Keratinocyte (primary cell): ENCODE results near the gene EMILIN1. TPM values are rescaled to one million over a fixed set of nuclear protein-coding genes. Genes with fewer than 3 reads are reported as not detected.
A peak's percentile ranks its signal among the peaks of the same experiment; 100 is the strongest.

Experiments
- DNase-seq: peaks from one replicate; pipeline ENCODE4 v3.0.0-alpha.2; 2011; ENCODE audit warnings: low read depth, missing footprints, low spot score
- FAIRE-seq: peaks from 2 replicates; lab custom pipeline; 2011; peaks lifted over from hg19 to GRCh38; lab: Jason Lieb, UNC
- H2AFZ ChIP-seq: 2 replicates; pipeline ENCODE4 v1.6.0; 2012; ENCODE audit warnings: low read length, control low read depth, inconsistent platforms; ENCODE audit not compliant: control insufficient read depth
- H3K27ac ChIP-seq: 2 replicates; pipeline ENCODE4 v1.5.1; 2011; ENCODE audit warnings: low read length; ENCODE audit not compliant: control insufficient read depth, insufficient read depth
- H3K27me3 ChIP-seq: 3 replicates; pipeline ENCODE4 v1.6.0; 2011; ENCODE audit warnings: low read length; ENCODE audit not compliant: control insufficient read depth, insufficient read depth; ENCODE audit errors: extremely low read depth
- H3K36me3 ChIP-seq, 2 experiments: 2 replicates in 1 of 2; 3 replicates in 1 of 2; pipeline ENCODE4 v1.5.1; 2011; ENCODE audit warnings: low read length in 2 of 2, mild to moderate bottlenecking in 1 of 2; ENCODE audit not compliant: control insufficient read depth in 2 of 2, insufficient read depth in 2 of 2; ENCODE audit errors: extremely low read depth in 1 of 2
- H3K4me1 ChIP-seq: 3 replicates; pipeline ENCODE4 v1.5.1; 2011; ENCODE audit warnings: low read length; ENCODE audit not compliant: control insufficient read depth, insufficient read depth; ENCODE audit errors: extremely low read depth
- H3K4me2 ChIP-seq: 3 replicates; pipeline ENCODE4 v1.6.0; 2011; ENCODE audit warnings: low read depth, low read length; ENCODE audit not compliant: control insufficient read depth, insufficient read depth; ENCODE audit errors: extremely low read depth
- H3K4me3 ChIP-seq, 3 experiments: fragments of 200-600 bp in 1 of 3; sonication (generic) in 1 of 3; 2 replicates in 2 of 3; 3 replicates in 1 of 3; pipeline ENCODE4 v1.5.1; 2011 to 2016; ENCODE audit warnings: low read length in 3 of 3, mild to moderate bottlenecking in 3 of 3, control low read depth in 2 of 3, inconsistent platforms in 1 of 3, low read depth in 1 of 3, mixed read lengths in 1 of 3, mixed run types in 1 of 3, moderate library complexity in 1 of 3; ENCODE audit not compliant: control insufficient read depth in 2 of 3, insufficient read depth in 2 of 3; ENCODE audit errors: extremely low read depth in 1 of 3
- H3K79me2 ChIP-seq: 2 replicates; pipeline ENCODE4 v1.6.0; 2012; ENCODE audit warnings: low read length; ENCODE audit not compliant: control insufficient read depth, insufficient read depth
- H3K9ac ChIP-seq: 3 replicates; pipeline ENCODE4 v1.6.0; 2011; ENCODE audit warnings: low read length; ENCODE audit not compliant: control insufficient read depth, insufficient read depth; ENCODE audit errors: extremely low read depth
- H3K9me1 ChIP-seq: 3 replicates; pipeline ENCODE4 v1.6.0; 2011; ENCODE audit warnings: low read length; ENCODE audit not compliant: control insufficient read depth, insufficient read depth; ENCODE audit errors: extremely low read depth
- H3K9me3 ChIP-seq: 2 replicates; pipeline ENCODE4 v1.5.1; 2012; ENCODE audit warnings: low read depth, low read length; ENCODE audit not compliant: control insufficient read depth
- H4K20me1 ChIP-seq: 3 replicates; pipeline ENCODE4 v1.6.0; 2011; ENCODE audit warnings: low read length; ENCODE audit not compliant: control insufficient read depth, insufficient read depth; ENCODE audit errors: extremely low read depth
- EZH2 ChIP-seq: IDR thresholded peaks from one replicate; pipeline ENCODE4 v1.6.1; 2012; ENCODE audit warnings: inconsistent platforms, mild to moderate bottlenecking, low read length, moderate library complexity
- dilution Hi-C: fragments of 300-500 bp; cut with MboI; formaldehyde crosslinking; loops from one replicate; pipeline ENCODE4 v1.7.0; 2020; ENCODE audit warnings: low sequenced_read_pairs; ENCODE audit not compliant: extremely low pct_ligation_motif_present
- polyA plus RNA-seq, 5 experiments: library from polyadenylated mRNA; depleted of rRNA in 3 of 5; stranded (reverse) in 3 of 5; stranded (forward) in 1 of 5; unstranded in 1 of 5; fragments of >200 nt; gene quantifications; 1 replicate in 1 of 5; 2 replicates in 3 of 5; 3 replicates in 1 of 5; pipeline versions ENCODE4 v1.2.1 to v1.2.3, GENCODE V29; 2011 to 2012; ENCODE audit warnings: missing spikeins in 2 of 5, low read depth in 1 of 5, low replicate concordance in 1 of 5
- TF ChIP-seq, protein P1 (sequence below), 3 experiments: IDR thresholded peaks in 1 of 3; conservative IDR thresholded peaks in 1 of 3; optimal IDR thresholded peaks in 1 of 3; 2 replicates in 2 of 3; 3 replicates in 1 of 3; pipeline versions ENCODE3 to v1.5.1; 2011; ENCODE audit warnings: low read length in 3 of 3, mild to moderate bottlenecking in 3 of 3, moderate library complexity in 2 of 3, control low read depth in 1 of 3, inconsistent platforms in 1 of 3; ENCODE audit not compliant: insufficient read depth in 2 of 3; ENCODE audit errors: extremely low read depth in 1 of 3

The EMILIN1 gene
- polyA plus RNA-seq, 1 donor (not counting 4 experiments of a cell fraction or from before 2014, with no cell fraction given) = 0.03 TPM

- Histone ChIP-seq H3K9ac (no peak overlapping the region), H3K4me2 (peak overlapping the region; percentile 63), H3K9me1 (no peaks in the 10 kb centered on the region), H3K4me3 (peak overlapping the region in 1 of 3 experiments; percentile 9), H3K36me3 (no peaks in the 10 kb centered on the region), H3K27ac (no peak overlapping the region), H3K9me3 (no peaks in the 10 kb centered on the region), H3K4me1 (peaks cover 4% of the 10 kb centered on the region), H3K79me2 (no peaks in the 10 kb centered on the region), H4K20me1 (peaks cover 4% of the 10 kb centered on the region), H2AFZ (peak overlapping the region; percentile 69), H3K27me3 (no peaks in the 10 kb centered on the region)
- dilution Hi-C loops = no loop called here
- TF ChIP-seq, protein P1, sequence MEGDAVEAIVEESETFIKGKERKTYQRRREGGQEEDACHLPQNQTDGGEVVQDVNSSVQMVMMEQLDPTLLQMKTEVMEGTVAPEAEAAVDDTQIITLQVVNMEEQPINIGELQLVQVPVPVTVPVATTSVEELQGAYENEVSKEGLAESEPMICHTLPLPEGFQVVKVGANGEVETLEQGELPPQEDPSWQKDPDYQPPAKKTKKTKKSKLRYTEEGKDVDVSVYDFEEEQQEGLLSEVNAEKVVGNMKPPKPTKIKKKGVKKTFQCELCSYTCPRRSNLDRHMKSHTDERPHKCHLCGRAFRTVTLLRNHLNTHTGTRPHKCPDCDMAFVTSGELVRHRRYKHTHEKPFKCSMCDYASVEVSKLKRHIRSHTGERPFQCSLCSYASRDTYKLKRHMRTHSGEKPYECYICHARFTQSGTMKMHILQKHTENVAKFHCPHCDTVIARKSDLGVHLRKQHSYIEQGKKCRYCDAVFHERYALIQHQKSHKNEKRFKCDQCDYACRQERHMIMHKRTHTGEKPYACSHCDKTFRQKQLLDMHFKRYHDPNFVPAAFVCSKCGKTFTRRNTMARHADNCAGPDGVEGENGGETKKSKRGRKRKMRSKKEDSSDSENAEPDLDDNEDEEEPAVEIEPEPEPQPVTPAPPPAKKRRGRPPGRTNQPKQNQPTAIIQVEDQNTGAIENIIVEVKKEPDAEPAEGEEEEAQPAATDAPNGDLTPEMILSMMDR (optimal IDR thresholded peaks at IDR 0.05 in 1 of 3, IDR thresholded peaks at IDR 0.05 in 1 of 3, conservative IDR thresholded peaks at IDR 0.05 in 1 of 3; ENCODE audit: extremely low read depth in 1 of 3, insufficient read depth in 2 of 3, low read length in 3 of 3) = no peak
- TF ChIP-seq EZH2 = no peak
- no peak for FAIRE-seq
- no peak for DNase-seq
Measured at GRCh38 chr2:27095745-27096651, 17.6 kb downstream of the EMILIN1 start.

DNA sequence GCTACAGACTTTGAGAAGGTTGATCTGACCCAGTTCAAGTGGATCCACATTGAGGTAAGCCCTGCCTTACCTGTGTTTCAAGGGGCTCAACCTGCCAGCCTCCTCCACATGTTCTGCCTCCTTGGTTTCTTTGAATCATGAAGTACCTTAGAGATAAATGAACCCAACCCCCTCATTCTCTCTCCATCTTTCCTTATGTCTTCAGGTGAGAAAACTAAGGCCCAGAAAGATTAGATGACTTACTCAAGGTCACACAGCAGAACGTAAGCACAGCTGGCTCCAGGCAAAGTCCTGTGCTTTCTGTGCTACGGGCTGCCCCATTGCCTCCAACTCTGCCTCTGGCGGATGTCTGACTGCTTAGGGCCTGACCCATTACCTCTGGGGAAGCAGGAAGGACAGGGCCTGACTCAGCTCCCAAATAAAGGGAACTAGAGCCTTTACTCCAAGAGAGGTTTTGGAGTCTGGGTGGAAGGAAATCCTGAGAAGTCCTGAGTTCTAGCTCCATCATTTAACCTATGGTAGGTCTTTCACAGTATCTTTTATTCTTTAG, 18.4 kb downstream of the EMILIN1 start:
- Histone ChIP-seq H3K9me1 (no peaks in the 10 kb centered on the region), H3K9ac (no peak overlapping the region), H3K79me2 (no peaks in the 10 kb centered on the region), H3K4me2 (no peak overlapping the region), H3K27ac (no peak overlapping the region), H3K4me1 (peaks cover 4% of the 10 kb centered on the region), H3K27me3 (no peaks in the 10 kb centered on the region), H4K20me1 (peaks cover 4% of the 10 kb centered on the region), H3K9me3 (no peaks in the 10 kb centered on the region), H2AFZ (no peak overlapping the region), H3K4me3 (no peak overlapping the region), H3K36me3 (no peaks in the 10 kb centered on the region)
- TF ChIP-seq EZH2 = no peak
- TF ChIP-seq, protein P1 (optimal IDR thresholded peaks at IDR 0.05 in 1 of 3, IDR thresholded peaks at IDR 0.05 in 1 of 3, conservative IDR thresholded peaks at IDR 0.05 in 1 of 3; ENCODE audit: extremely low read depth in 1 of 3, insufficient read depth in 2 of 3, low read length in 3 of 3) = no peak
- FAIRE-seq = no peak
- DNase-seq = no peak
- dilution Hi-C loops = no loop called here
